HEK293 (cell line): ENCODE measurements around the gene PTPN9.

Experiments
- CTCF ChIP-seq: fragments of 450-650 bp; formaldehyde crosslinking; IDR thresholded peaks from 2 replicates; pipeline ENCODE4 v1.5.1; 2016; ENCODE audit warnings: missing biosample characterization, missing genetic modification characterization
- KLF7 ChIP-seq: fragments of 450-650 bp; formaldehyde crosslinking; IDR thresholded peaks from 2 replicates; pipeline ENCODE4 v1.5.1; 2016; ENCODE audit warnings: missing biosample characterization, missing genetic modification characterization, borderline replicate concordance
- MEIS1 ChIP-seq: sonication (generic); formaldehyde crosslinking; IDR thresholded peaks from 2 replicates; pipeline ENCODE4 v1.8.1; 2022; ENCODE audit warnings: missing genetic modification reagents, mild to moderate bottlenecking, borderline replicate concordance
- REST ChIP-seq: fragments of 450-650 bp; formaldehyde crosslinking; IDR thresholded peaks from 2 replicates; pipeline ENCODE4 v1.5.1; 2016; ENCODE audit warnings: missing biosample characterization, missing genetic modification characterization
- SP2 ChIP-seq: fragments of 450-650 bp; formaldehyde crosslinking; IDR thresholded peaks from 2 replicates; pipeline ENCODE4 v1.5.1; 2016; ENCODE audit warnings: missing biosample characterization, missing genetic modification characterization
- TCF7L2 ChIP-seq: IDR thresholded peaks from 2 replicates; pipeline ENCODE4 v1.6.1; 2011; ENCODE audit warnings: low read depth, mild to moderate bottlenecking, inconsistent platforms, low read length, moderate library complexity, borderline replicate concordance
- YY2 ChIP-seq: fragments of 450-650 bp; formaldehyde crosslinking; IDR thresholded peaks from 2 replicates; pipeline ENCODE4 v1.5.1; 2016; ENCODE audit warnings: missing biosample characterization, missing genetic modification characterization
- ZBTB21 ChIP-seq: fragments of 450-650 bp; formaldehyde crosslinking; IDR thresholded peaks from 2 replicates; pipeline ENCODE4 v1.5.1; 2017; ENCODE audit warnings: missing biosample characterization, missing genetic modification characterization
- ZFP37 ChIP-seq: fragments of 450-650 bp; formaldehyde crosslinking; IDR thresholded peaks from 2 replicates; pipeline ENCODE4 v1.5.1; 2016; ENCODE audit warnings: missing biosample characterization, missing genetic modification characterization
- ZNF138 ChIP-seq: fragments of 450-650 bp; formaldehyde crosslinking; IDR thresholded peaks from 2 replicates; pipeline ENCODE4 v1.5.1; 2016; ENCODE audit warnings: missing biosample characterization, missing genetic modification characterization, borderline replicate concordance
- ZNF184 ChIP-seq: fragments of 450-650 bp; IDR thresholded peaks from 2 replicates; pipeline ENCODE4 v1.5.1; 2018; ENCODE audit warnings: missing biosample characterization, mild to moderate bottlenecking, missing genetic modification characterization
- ZNF24 ChIP-seq: fragments of 450-650 bp; formaldehyde crosslinking; IDR thresholded peaks from 2 replicates; pipeline ENCODE4 v1.5.1; 2016; ENCODE audit warnings: missing biosample characterization, missing genetic modification characterization
- ZNF311 ChIP-seq: fragments of 450-650 bp; formaldehyde crosslinking; IDR thresholded peaks from 2 replicates; pipeline ENCODE4 v1.5.1; 2017; ENCODE audit warnings: missing biosample characterization, missing genetic modification characterization, borderline replicate concordance
- ZNF335 ChIP-seq: fragments of 450-650 bp; formaldehyde crosslinking; conservative IDR thresholded peaks from 2 replicates; pipeline ENCODE4 v1.5.1; 2016; ENCODE audit warnings: missing biosample characterization, missing genetic modification characterization
- ZNF362 ChIP-seq: fragments of 450-650 bp; formaldehyde crosslinking; IDR thresholded peaks from 2 replicates; pipeline ENCODE4 v1.5.1; 2016; ENCODE audit warnings: missing biosample characterization, missing genetic modification characterization
- ZNF548 ChIP-seq: fragments of 450-650 bp; formaldehyde crosslinking; IDR thresholded peaks from 2 replicates; pipeline ENCODE4 v1.5.1; 2016; ENCODE audit warnings: missing biosample characterization, missing genetic modification characterization
- ZNF654 ChIP-seq: fragments of 450-650 bp; formaldehyde crosslinking; IDR thresholded peaks from 2 replicates; pipeline ENCODE4 v1.5.1; 2016; ENCODE audit warnings: low read depth, missing biosample characterization, missing genetic modification characterization
- ZNF670 ChIP-seq: fragments of 450-650 bp; formaldehyde crosslinking; IDR thresholded peaks from 2 replicates; pipeline ENCODE4 v1.5.1; 2016; ENCODE audit warnings: missing biosample characterization, missing genetic modification characterization, low read depth
- ZNF707 ChIP-seq: fragments of 450-650 bp; formaldehyde crosslinking; IDR thresholded peaks from 2 replicates; pipeline ENCODE4 v1.5.1; 2016; ENCODE audit warnings: missing biosample characterization, missing genetic modification characterization
- ZNF791 ChIP-seq: fragments of 450-650 bp; formaldehyde crosslinking; IDR thresholded peaks from 2 replicates; pipeline ENCODE4 v1.5.1; 2016; ENCODE audit warnings: missing biosample characterization, missing genetic modification characterization
- TF ChIP-seq, protein P1 (sequence below): fragments of 450-650 bp; formaldehyde crosslinking; IDR thresholded peaks from 2 replicates; pipeline ENCODE4 v1.5.1; 2016; ENCODE audit warnings: missing biosample characterization, missing genetic modification characterization
- TF ChIP-seq, protein P2 (sequence below): fragments of 450-650 bp; formaldehyde crosslinking; IDR thresholded peaks from 2 replicates; pipeline ENCODE4 v1.5.1; 2016; ENCODE audit warnings: missing biosample characterization, missing genetic modification characterization
- TF ChIP-seq, protein P3 (sequence below): fragments of 450-650 bp; formaldehyde crosslinking; IDR thresholded peaks from 2 replicates; pipeline ENCODE4 v1.5.1; 2017; ENCODE audit warnings: missing biosample characterization, missing genetic modification characterization
- TF ChIP-seq, protein P4 (sequence below): fragments of 450-650 bp; formaldehyde crosslinking; IDR thresholded peaks from 2 replicates; pipeline ENCODE4 v1.5.0; 2017; ENCODE audit warnings: missing biosample characterization, missing genetic modification characterization, borderline replicate concordance

PTPN9 gene

GRCh38 chr15:75453703-75454470 is 125.2 kb downstream of the PTPN9 start (continued):
- TF ChIP-seq SP2: peak; percentile 96
- no peak for TF ChIP-seq ZNF138 (tag by site-specific recombination)
- TF ChIP-seq, protein P1, sequence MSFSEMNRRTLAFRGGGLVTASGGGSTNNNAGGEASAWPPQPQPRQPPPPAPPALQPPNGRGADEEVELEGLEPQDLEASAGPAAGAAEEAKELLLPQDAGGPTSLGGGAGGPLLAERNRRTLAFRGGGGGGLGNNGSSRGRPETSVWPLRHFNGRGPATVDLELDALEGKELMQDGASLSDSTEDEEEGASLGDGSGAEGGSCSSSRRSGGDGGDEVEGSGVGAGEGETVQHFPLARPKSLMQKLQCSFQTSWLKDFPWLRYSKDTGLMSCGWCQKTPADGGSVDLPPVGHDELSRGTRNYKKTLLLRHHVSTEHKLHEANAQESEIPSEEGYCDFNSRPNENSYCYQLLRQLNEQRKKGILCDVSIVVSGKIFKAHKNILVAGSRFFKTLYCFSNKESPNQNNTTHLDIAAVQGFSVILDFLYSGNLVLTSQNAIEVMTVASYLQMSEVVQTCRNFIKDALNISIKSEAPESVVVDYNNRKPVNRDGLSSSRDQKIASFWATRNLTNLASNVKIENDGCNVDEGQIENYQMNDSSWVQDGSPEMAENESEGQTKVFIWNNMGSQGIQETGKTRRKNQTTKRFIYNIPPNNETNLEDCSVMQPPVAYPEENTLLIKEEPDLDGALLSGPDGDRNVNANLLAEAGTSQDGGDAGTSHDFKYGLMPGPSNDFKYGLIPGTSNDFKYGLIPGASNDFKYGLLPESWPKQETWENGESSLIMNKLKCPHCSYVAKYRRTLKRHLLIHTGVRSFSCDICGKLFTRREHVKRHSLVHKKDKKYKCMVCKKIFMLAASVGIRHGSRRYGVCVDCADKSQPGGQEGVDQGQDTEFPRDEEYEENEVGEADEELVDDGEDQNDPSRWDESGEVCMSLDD (tag by site-specific recombination): no peak
- no peak for TF ChIP-seq ZNF707 (tag by site-specific recombination)
- no peak for TF ChIP-seq ZFP37
- TF ChIP-seq ZBTB21 (tag by site-specific recombination): no peak; the same call in 1 of the 2 replicates
- TF ChIP-seq YY2 (tag by site-specific recombination): no peak
- TF ChIP-seq ZNF311 (tag by site-specific recombination): no peak
- TF ChIP-seq REST (tag by site-specific recombination): no peak
- TF ChIP-seq MEIS1 (CRISPR knock-in tag): no peak
- TF ChIP-seq ZNF654: no peak
- TF ChIP-seq, protein P2, sequence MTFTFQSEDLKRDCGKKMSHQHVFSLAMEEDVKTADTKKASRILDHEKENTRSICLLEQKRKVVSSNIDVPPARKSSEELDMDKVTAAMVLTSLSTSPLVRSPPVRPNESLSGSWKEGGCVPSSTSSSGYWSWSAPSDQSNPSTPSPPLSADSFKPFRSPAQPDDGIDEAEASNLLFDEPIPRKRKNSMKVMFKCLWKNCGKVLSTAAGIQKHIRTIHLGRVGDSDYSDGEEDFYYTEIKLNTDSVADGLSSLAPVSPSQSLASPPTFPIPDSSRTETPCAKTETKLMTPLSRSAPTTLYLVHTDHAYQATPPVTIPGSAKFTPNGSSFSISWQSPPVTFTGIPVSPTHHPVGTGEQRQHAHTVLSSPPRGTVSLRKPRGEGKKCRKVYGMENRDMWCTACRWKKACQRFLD (tag by site-specific recombination): no peak
- no peak for TF ChIP-seq ZNF184 (tag by site-specific recombination)
- TF ChIP-seq ZNF670 (tag by site-specific recombination): no peak
- TF ChIP-seq, protein P3, sequence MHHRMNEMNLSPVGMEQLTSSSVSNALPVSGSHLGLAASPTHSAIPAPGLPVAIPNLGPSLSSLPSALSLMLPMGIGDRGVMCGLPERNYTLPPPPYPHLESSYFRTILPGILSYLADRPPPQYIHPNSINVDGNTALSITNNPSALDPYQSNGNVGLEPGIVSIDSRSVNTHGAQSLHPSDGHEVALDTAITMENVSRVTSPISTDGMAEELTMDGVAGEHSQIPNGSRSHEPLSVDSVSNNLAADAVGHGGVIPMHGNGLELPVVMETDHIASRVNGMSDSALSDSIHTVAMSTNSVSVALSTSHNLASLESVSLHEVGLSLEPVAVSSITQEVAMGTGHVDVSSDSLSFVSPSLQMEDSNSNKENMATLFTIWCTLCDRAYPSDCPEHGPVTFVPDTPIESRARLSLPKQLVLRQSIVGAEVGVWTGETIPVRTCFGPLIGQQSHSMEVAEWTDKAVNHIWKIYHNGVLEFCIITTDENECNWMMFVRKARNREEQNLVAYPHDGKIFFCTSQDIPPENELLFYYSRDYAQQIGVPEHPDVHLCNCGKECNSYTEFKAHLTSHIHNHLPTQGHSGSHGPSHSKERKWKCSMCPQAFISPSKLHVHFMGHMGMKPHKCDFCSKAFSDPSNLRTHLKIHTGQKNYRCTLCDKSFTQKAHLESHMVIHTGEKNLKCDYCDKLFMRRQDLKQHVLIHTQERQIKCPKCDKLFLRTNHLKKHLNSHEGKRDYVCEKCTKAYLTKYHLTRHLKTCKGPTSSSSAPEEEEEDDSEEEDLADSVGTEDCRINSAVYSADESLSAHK (tag by site-specific recombination): no peak
- TF ChIP-seq ZNF24 (tag by site-specific recombination): no peak; the same call in 1 of the 2 replicates
- no peak for TF ChIP-seq TCF7L2
- no peak for TF ChIP-seq ZNF548 (tag by site-specific recombination)
- no peak for TF ChIP-seq KLF7
- no peak for TF ChIP-seq ZNF791 (tag by site-specific recombination)
- TF ChIP-seq, protein P4, sequence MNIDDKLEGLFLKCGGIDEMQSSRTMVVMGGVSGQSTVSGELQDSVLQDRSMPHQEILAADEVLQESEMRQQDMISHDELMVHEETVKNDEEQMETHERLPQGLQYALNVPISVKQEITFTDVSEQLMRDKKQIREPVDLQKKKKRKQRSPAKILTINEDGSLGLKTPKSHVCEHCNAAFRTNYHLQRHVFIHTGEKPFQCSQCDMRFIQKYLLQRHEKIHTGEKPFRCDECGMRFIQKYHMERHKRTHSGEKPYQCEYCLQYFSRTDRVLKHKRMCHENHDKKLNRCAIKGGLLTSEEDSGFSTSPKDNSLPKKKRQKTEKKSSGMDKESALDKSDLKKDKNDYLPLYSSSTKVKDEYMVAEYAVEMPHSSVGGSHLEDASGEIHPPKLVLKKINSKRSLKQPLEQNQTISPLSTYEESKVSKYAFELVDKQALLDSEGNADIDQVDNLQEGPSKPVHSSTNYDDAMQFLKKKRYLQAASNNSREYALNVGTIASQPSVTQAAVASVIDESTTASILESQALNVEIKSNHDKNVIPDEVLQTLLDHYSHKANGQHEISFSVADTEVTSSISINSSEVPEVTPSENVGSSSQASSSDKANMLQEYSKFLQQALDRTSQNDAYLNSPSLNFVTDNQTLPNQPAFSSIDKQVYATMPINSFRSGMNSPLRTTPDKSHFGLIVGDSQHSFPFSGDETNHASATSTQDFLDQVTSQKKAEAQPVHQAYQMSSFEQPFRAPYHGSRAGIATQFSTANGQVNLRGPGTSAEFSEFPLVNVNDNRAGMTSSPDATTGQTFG (tag by site-specific recombination): no peak
- TF ChIP-seq ZNF335 (tag by site-specific recombination): peak; percentile 61
- peak; percentile 100 for TF ChIP-seq ZNF362
- TF ChIP-seq CTCF (tag by site-specific recombination): no peak
